Measurements from ENCODE around the gene CDC42BPA.

- TF ChIP-seq HDAC2 (IDR thresholded peaks at IDR 0.05; ENCODE audit: borderline replicate concordance in 1 of 2, low read depth in 2 of 2, low read length in 2 of 2) (no peak), SP1 (IDR thresholded peaks at IDR 0.05; ENCODE audit: low read depth, low read length) (no peak), POLR2AphosphoS5 (IDR thresholded peaks at IDR 0.05; ENCODE audit: low read depth, low read length) (no peak), CTCF (IDR thresholded peaks at IDR 0.05; ENCODE audit: control extremely low read depth in 1 of 3, insufficient read depth in 1 of 3, low read depth in 1 of 3, low read length in 3 of 3) (no peak)
These were observed 353.4 kb downstream of the CDC42BPA start for GRCh38 chr1:226964611-226965486.

All from H1 (cell line).